ACC112 (cell line): ENCODE results near the gene MMP14.
"Not testable (repeated sequence)": the region's sequence is repeated elsewhere in the genome, so short reads cannot be mapped to it uniquely, and the experiment has no call there.

ENCODE experiments used
- H2AFZ ChIP-seq: fragments of 200-600 bp; sonication (generic); one replicate; pipeline ENCODE4 v1.6.0; 2017; ENCODE audit warnings: antibody characterized with exemption, low read length; ENCODE audit not compliant: unreplicated experiment
- H3K27ac ChIP-seq: fragments of 200-600 bp; sonication (generic); 2 replicates; pipeline ENCODE4 v1.5.1; 2014; ENCODE audit warnings: low read depth, mild to moderate bottlenecking, antibody characterized with exemption, low read length, moderate library complexity
- H3K27me3 ChIP-seq: fragments of 200-600 bp; sonication (generic); 2 replicates; pipeline ENCODE4 v1.6.1; 2014; ENCODE audit warnings: mild to moderate bottlenecking, antibody characterized with exemption, low read length, moderate library complexity, mixed read lengths; ENCODE audit not compliant: insufficient read depth
- H3K36me3 ChIP-seq: fragments of 200-600 bp; sonication (generic); 2 replicates; pipeline ENCODE4 v1.6.1; 2016; ENCODE audit warnings: mild to moderate bottlenecking, antibody characterized with exemption, low read length, moderate library complexity, mixed read lengths; ENCODE audit not compliant: insufficient read depth
- H3K4me1 ChIP-seq: fragments of 200-600 bp; sonication (generic); one replicate; pipeline ENCODE4 v1.6.1; 2016; ENCODE audit warnings: low read length, mixed read lengths; ENCODE audit not compliant: insufficient read depth, unreplicated experiment, control insufficient read depth
- H3K4me3 ChIP-seq: fragments of 200-600 bp; sonication (generic); 2 replicates; pipeline ENCODE4 v1.5.1; 2014; ENCODE audit warnings: mild to moderate bottlenecking, low read depth, low read length
- H3K79me2 ChIP-seq: fragments of 200-600 bp; sonication (generic); one replicate; pipeline ENCODE4 v1.6.0; 2016; ENCODE audit warnings: low read length; ENCODE audit not compliant: control insufficient read depth, unreplicated experiment, insufficient read depth

MMP14 gene

GRCh38 chr14:22849212-22849819 lies 12.9 kb downstream of the MMP14 start:
- Histone ChIP-seq H3K4me1 (peaks cover 77% of the 10 kb centered on the region), H2AFZ (no peak overlapping the region), H3K36me3 (peaks cover 13% of the 10 kb centered on the region; the same call in 1 of the 2 replicates), H3K79me2 (no peaks in the 10 kb centered on the region), H3K4me3 (no peak overlapping the region), H3K27me3 (no peaks in the 10 kb centered on the region), H3K27ac (peak overlapping the region; percentile 100)

GRCh38 chr14:22850944-22851764 lies 14.8 kb downstream of the MMP14 start:
- Histone ChIP-seq H2AFZ (no peak overlapping the region), H3K36me3 (no peaks in the 10 kb centered on the region), H3K27ac (peak overlapping the region; percentile 100), H3K4me3 (peak overlapping the region; percentile 60), H3K27me3 (no peaks in the 10 kb centered on the region), H3K79me2 (no peaks in the 10 kb centered on the region), H3K4me1 (peaks cover 68% of the 10 kb centered on the region)

GRCh38 chr14:22852178-22852577 lies 15.8 kb downstream of the MMP14 start:
- H3K27me3 ChIP-seq, H3K36me3 ChIP-seq, H3K4me3 ChIP-seq, H3K79me2 ChIP-seq, H2AFZ ChIP-seq: not testable (repeated sequence)
- Histone ChIP-seq H3K4me1 (peaks cover 58% of the 10 kb centered on the region), H3K27ac (peak overlapping the region; percentile 100)

GRCh38 chr14:22852599-22852939 lies 16.2 kb downstream of the MMP14 start:
- Histone ChIP-seq H2AFZ (peak overlapping the region; percentile 100), H3K27me3 (no peaks in the 10 kb centered on the region), H3K79me2 (no peaks in the 10 kb centered on the region), H3K36me3 (no peaks in the 10 kb centered on the region; the same call in 1 of the 2 replicates), H3K27ac (peak overlapping the region; percentile 100), H3K4me3 (0 out of 2 replicates have a peak overlapping the region, but pooled peaks have one; percentile 79), H3K4me1 (peaks cover 57% of the 10 kb centered on the region)

- peaks cover 51% of the 10 kb centered on the region for H3K4me1 ChIP-seq
- H3K27ac ChIP-seq = peak overlapping the region; percentile 100
- H3K4me3 ChIP-seq = peak overlapping the region; percentile 79
- no peaks in the 10 kb centered on the region for H3K27me3 ChIP-seq
- peak overlapping the region; percentile 100 for H2AFZ ChIP-seq
- H3K79me2 ChIP-seq = no peaks in the 10 kb centered on the region
- no peaks in the 10 kb centered on the region; the same call in 1 of the 2 replicates for H3K36me3 ChIP-seq
Observed at GRCh38 chr14:22852940-22853767, 16.8 kb downstream of the MMP14 start.

- H2AFZ ChIP-seq, H3K36me3 ChIP-seq, H3K27me3 ChIP-seq, H3K4me3 ChIP-seq, H3K79me2 ChIP-seq, H3K27ac ChIP-seq: not testable (repeated sequence)
- H3K4me1 ChIP-seq = peaks cover 40% of the 10 kb centered on the region
Observed at GRCh38 chr14:22854296-22854695, 17.9 kb downstream of the MMP14 start.

GRCh38 chr14:22854963-22855724 lies 18.8 kb downstream of the MMP14 start:
- Histone ChIP-seq H3K27me3 (no peaks in the 10 kb centered on the region), H3K4me1 (peaks cover 31% of the 10 kb centered on the region)

GRCh38 chr14:22856428-22856827 lies 20.0 kb downstream of the MMP14 start:
- peaks cover 19% of the 10 kb centered on the region for H3K4me1 ChIP-seq
- no peak overlapping the region for H3K27ac ChIP-seq
- no peak overlapping the region for H2AFZ ChIP-seq
- no peaks in the 10 kb centered on the region for H3K79me2 ChIP-seq
- H3K4me3 ChIP-seq = no peak overlapping the region
- no peaks in the 10 kb centered on the region for H3K27me3 ChIP-seq
- H3K36me3 ChIP-seq = no peaks in the 10 kb centered on the region; the same call in 1 of the 2 replicates

More at GRCh38 chr14:22854963-22855724, 18.8 kb downstream of the MMP14 start:
- Histone ChIP-seq H3K36me3 (no peaks in the 10 kb centered on the region; the same call in 1 of the 2 replicates), H3K79me2 (no peaks in the 10 kb centered on the region), H3K4me3 (no peak overlapping the region), H2AFZ (no peak overlapping the region), H3K27ac (no peak overlapping the region)

GRCh38 chr14:22860377-22860776 lies 24.0 kb downstream of the MMP14 start:
- H3K4me3 ChIP-seq, H3K27me3 ChIP-seq, H3K79me2 ChIP-seq, H3K36me3 ChIP-seq, H3K27ac ChIP-seq, H3K4me1 ChIP-seq, H2AFZ ChIP-seq: not testable (repeated sequence)

GRCh38 chr14:22861651-22862050 lies 25.3 kb downstream of the MMP14 start:
- Histone ChIP-seq H2AFZ (no peak overlapping the region), H3K4me1 (no peaks in the 10 kb centered on the region)

More at GRCh38 chr14:22861651-22862050, 25.3 kb downstream of the MMP14 start:
- Histone ChIP-seq H3K36me3 (no peaks in the 10 kb centered on the region; the same call in 1 of the 2 replicates), H3K27me3 (no peaks in the 10 kb centered on the region), H3K79me2 (no peaks in the 10 kb centered on the region), H3K27ac (no peak overlapping the region), H3K4me3 (no peak overlapping the region)
